GM21515 (cell line): Measurements from ENCODE around the gene PLEKHG5.

Experiments
- ATAC-seq: cut with Tn5 transposase; IDR thresholded peaks from one replicate; pipeline ENCODE4 v1.9.1; 2021; ENCODE audit not compliant: unreplicated experiment

The PLEKHG5 gene

DNA sequence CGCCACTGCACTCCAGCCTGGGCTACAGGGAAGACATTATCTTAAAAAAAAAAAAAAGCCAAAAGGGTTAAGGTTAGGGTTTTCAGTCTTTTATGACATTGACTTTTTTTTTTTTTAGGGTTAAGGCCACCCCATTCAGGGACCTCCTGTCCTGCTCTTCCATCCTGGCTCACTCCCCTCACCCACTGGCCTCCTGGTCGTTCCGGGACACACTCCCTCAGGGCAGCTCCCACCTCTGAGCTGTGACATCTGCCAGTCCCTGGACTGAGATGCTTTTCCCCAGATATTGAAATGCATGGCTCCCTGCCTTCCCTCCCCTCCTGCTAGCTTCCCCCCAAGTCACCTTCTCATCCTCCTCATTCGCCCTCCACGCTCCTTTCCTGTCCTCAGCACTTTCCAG lies 9.6 kb downstream of the PLEKHG5 start:
- no peak for ATAC-seq

- no peak for ATAC-seq
These were observed 14.2 kb downstream of the PLEKHG5 start for GRCh38 chr1:6477039-6477820.

DNA sequence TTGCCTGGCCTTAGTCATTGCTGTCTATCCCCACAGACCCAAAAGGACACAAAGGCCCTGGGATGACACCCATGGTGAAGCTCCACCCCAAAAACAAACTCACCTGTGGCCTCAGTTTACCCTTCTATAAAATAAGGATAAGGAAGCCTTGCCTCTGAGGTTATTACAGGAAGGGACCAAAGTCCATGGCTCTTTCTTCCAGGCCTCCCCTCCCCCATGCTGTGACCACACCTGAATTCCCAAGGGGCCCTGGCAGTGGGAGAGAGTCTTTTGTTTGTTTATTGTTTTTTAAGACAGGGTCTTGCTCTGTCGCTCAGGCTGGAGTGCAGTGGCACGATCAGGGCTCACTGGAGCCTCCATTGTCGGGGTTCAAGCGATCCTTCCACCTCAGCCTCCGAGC lies 15.0 kb downstream of the PLEKHG5 start:
- ATAC-seq = no peak

DNA sequence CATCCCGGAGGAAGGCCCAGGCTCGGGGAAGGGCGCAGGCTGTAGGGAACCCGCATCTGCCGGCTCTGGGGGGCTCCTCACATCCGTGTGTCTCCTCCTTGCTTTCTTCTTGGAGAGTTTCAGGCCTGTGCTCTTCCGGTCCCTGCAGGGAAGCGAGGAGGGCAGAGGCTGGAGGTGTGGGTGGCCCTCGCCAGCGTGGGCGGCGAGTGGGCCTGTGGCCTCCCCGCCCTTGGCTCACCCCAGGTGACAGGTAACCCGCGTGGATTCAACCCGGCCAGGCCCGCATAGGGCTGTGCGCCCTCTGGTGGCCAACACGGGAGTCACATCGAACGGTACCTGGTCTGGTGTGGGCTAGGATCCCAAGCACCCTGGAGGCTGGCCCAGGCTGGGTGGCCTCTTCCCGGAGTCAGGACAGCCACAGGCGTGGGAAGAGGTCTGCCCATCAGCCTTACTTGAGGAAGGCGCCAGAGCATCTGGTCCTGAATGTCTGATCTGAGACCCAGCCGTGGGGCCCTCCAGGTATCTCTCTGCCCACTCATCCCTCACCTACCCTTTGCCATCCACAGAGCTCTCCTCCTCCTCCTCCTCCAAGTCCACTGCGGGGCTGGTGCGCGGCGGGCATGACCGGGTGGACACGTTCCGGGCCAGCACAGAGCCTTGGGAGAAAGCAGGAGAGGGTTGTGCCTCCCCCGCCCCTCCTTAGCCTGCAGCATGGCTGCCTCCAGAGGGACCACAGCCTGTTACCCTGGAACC lies 15.9 kb downstream of the PLEKHG5 start:
- no peak for ATAC-seq

GRCh38 chr1:6474815-6475282 lies 16.6 kb downstream of the PLEKHG5 start:
- ATAC-seq = no peak

GRCh38 chr1:6473974-6474814 lies 17.3 kb downstream of the PLEKHG5 start:
- ATAC-seq = no peak

DNA sequence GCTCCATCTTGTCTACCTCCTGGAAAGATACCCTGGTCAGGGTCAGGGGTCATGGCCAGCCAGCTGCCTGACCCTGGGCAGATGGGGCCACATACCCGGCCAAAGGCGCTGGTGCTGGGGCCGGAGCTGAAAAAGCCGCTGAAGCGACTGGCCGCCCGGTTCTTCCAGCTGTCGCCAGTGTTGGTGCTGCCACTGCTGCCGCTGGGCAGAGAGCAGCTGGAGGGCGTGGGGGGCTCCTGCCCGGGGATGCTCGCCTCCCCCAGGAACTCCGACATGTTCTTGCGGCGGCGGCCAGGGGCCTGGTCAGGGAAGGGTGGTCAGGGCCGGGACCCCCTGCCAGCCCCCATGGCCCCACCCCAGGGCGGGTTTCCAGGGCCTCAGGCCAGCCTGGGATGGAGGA lies 18.3 kb downstream of the PLEKHG5 start:
- ATAC-seq = no peak

- ATAC-seq = no peak
These were observed 19.1 kb downstream of the PLEKHG5 start for GRCh38 chr1:6472391-6472790.

DNA sequence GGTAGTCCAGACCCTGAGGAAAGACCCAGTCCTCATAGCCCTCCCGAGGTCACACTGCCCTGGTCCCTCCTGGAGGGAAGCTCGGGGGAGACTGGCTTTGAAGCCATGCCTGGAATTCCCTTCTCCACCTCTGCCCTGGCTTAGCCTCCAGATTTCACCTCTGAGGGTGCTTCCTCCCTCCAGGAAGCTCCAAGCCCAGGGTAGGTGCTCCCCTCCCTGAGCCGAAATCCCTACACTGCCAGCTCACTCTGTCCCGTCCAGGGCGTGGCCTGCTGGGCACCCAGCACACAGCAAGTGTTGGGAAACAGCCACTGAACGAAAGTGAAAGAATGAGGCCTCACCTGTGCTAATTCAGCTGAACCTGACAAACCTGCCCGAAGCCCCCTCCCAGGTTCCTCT lies 19.5 kb downstream of the PLEKHG5 start:
- ATAC-seq = no peak

DNA sequence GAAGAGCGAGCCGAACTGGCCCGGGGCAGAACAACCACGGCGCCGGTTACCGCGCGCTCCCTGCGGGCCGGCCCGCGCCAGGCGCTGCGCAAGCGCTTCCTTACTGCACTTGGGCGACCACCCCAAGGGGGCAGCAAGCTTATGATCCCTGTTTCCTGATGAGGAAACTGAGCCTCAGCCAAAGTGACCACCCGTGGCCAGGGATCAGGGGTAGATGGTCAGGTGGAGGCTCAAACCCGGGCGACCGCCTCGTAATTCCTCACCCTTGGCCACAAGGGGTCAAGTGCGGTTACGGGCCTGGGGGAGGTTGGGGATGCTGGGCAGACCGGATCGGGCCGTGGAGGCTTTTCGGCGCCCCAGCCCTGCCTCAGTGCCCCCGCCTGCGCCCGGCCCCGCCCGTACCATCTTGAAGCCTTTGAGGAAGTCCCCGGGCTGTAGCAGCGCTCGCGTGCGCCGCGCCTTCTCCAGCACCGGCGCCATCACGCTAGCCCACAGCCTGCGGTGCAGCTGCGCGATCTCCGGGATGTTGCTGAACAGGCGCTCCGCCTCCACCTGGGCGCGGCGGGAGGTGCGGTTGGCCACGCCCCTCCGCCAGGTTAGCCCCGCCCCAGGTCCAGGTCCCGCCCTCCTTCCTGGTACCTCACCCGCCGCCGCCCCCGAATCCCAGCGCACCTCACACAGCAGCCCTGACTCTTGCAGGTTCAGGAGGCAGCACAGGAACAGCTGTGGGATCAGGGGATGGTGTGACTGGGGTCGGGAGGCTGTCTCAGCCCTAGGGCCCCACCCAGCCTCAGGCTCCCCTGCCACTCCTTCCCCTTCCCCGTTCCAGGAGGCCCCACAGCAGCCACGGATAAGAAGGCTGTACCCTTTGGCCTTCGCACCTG lies 20.1 kb downstream of the PLEKHG5 start:
- no peak for ATAC-seq

- ATAC-seq = no peak
These were observed 21.1 kb downstream of the PLEKHG5 start for GRCh38 chr1:6470132-6471085.

DNA sequence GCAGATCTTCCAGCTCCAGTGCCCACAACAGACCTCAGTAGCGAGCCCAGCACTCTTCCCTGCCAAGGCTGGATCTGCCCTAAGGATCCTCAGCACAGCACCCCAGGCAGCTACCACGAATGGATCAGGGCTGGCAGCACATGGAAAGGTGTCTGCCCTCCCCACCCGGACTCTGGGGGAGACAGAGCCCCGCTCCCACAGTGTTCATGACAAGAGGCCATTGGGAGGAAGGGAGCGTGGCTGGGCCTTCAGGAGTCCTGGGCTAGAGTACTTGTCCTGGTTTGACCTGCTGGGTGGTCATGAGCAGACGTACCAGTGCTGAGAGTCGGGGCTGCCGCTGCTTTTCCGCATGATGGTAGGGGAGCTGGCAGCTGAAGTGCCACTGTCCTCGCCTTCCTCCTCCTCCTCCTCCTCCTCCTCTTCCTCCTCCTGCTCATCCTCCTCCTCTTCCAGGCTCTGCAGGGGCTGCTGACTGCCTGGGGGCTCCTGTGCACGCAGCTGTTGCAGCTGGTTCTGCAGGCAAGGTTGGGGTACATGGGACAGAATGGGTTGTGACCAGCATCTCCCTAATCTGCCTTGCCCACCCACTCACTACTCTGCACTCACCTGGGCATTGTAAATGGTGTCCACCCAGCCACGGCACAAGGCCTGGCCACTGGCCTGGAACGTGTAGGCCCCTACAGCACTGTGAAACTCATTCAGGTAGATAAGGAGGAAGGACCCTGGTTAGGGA lies 22.6 kb downstream of the PLEKHG5 start:
- ATAC-seq = no peak

DNA sequence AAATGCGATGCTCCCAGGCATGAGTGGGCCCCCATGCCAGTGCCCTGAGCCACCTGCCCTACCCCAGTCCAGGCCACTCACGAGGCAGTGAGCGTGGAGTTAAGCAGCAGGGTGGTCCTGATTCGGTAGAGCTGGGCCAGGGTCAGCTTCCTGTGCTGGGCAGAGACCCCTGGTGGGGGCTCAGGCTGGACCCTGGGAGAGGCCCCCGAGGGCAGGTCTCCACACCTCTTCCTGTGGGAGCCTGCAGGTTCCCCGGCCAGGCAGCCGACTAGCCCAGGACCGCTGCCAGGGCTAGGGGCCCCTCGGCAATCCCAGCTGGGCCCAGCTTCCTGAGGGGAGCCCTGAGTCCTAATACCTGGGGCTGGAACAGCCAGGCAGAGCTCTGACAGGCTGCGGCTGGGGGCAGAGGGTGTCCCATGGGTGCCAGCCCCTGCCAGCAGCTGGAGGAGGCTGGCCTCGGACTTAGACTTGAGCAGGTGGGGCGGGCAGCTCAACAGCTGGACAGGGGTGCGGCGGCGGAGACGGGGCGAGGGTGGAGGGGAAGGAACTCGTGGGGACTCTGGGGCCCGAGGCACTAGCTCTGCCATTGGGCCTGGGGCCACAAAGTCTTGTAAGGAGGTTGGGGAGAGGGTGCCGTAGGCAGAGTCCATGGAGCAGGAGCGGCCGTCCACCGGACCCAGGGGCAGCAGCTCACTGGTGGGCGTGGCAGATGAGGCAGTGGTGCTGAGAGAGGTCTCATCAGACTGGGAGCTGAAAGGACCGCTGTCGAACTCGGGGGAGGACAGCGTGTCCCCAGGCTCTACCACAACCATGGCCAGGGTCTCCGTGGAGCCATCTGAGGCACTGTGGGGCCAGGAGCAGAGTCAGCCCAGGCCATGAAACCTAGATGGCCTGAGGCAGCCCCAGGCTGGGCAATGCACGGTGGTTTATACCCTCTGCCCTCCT lies 23.5 kb downstream of the PLEKHG5 start:
- ATAC-seq = no peak

DNA sequence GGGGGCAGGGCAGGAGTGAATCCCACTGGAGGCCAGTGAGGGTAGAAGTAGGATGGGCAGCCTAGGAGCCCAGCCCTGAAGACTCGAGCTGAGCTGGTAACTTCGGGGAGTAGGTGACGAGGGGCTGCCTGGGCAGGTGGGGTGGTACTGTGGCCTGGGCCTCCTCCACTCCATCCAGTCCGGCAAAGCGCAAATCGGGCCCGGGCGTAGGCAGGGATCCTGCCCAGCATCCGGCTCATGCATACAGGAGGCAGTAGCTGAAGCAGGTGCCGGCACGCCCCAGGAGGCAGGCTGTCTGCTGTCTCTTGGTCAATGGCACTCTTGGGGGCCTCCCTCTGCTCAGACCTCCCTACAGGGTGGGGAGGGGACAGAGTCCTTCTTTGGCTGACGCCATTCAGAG lies 24.2 kb downstream of the PLEKHG5 start:
- no peak for ATAC-seq

DNA sequence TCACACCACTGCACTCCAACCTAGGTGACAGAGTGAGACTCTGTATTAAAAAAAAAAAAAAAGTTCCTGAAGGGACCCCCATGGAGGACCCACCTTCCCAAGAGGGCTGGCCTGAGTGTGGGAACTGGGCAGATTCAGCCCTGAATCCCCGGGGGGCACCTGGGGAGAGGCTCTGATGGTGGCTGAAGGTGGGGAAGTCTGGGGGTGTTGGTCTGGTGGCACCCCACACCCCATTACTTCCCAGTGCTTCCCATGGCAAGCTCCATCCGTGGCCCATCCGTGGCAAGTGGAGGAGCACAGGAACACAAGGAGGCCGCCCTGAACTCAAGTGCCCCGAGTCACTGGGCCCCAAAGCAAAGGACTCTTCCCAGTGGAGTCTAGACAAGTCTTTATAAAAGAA lies 24.7 kb downstream of the PLEKHG5 start:
- ATAC-seq = no peak

DNA sequence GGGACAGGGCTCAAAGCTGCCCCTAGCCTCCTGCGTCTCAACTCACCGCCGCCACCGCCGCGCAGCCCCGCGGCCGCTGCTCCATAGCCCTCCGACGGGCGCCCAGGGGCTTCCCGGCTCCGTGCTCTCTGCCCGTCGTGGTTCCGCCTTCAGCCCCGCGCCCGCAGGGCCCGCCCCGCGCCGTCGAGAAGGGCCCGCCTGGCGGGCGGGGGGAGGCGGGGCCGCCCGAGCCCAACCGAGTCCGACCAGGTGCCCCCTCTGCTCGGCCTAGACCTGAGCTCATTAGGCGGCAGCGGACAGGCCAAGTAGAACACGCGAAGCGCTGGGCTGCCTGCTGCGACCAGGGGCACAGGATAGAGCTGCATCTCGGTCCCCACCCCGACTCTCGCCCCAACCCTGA lies 25.4 kb downstream of the PLEKHG5 start, which contains the start of gene TNFRSF25:
Gene TNFRSF25, minus strand, starts transcription at position 151 of the 400 bp plus-strand sequence. Its CDS starts 66 bp downstream, at position 85.
- no peak for ATAC-seq

- no peak for ATAC-seq
These were observed 25.9 kb downstream of the PLEKHG5 start for GRCh38 chr1:6465461-6466005.
